GM12878 (cell line): ENCODE measurements around the gene MYO7B. TPM values are rescaled to one million over a fixed set of nuclear protein-coding genes. Genes with fewer than 3 reads are reported as not detected.

Source experiments
- BHLHE40 ChIP-seq, 2 experiments: fragments of 450-650 bp in 1 of 2; IDR thresholded peaks; 2 replicates each; pipeline ENCODE4 v1.6.1; 2011 to 2017; ENCODE audit warnings: low read depth in 2 of 2, borderline replicate concordance in 1 of 2, improper control_type of control experiment in 1 of 2, low read length in 1 of 2, mild to moderate bottlenecking in 1 of 2
- BRCA1 ChIP-seq: IDR thresholded peaks from 2 replicates; pipeline ENCODE4 v1.6.1; 2011; ENCODE audit warnings: low read depth, low read length, improper control_type of control experiment
- FOXK2 ChIP-seq: fragments of 450-650 bp; IDR thresholded peaks from 2 replicates; pipeline ENCODE4 v1.6.1; 2017; ENCODE audit warnings: mild to moderate bottlenecking, moderate library complexity
- JUNB ChIP-seq: IDR thresholded peaks from 2 replicates; pipeline ENCODE4 v1.6.1; 2016; ENCODE audit warnings: antibody characterized with exemption, mild to moderate bottlenecking
- PML ChIP-seq: IDR thresholded peaks from 2 replicates; pipeline ENCODE4 v1.6.1; 2012; ENCODE audit warnings: low read length, inconsistent platforms
- RUNX3 ChIP-seq: IDR thresholded peaks from 2 replicates; pipeline ENCODE4 v1.6.1; 2012; ENCODE audit warnings: low read length, inconsistent platforms
- SMAD1 ChIP-seq: fragments of 450-650 bp; IDR thresholded peaks from 2 replicates; pipeline ENCODE4 v1.6.1; 2018; ENCODE audit warnings: mild to moderate bottlenecking, low read depth; ENCODE audit not compliant: partially characterized antibody
- SMARCA5 ChIP-seq: fragments of 450-650 bp; IDR thresholded peaks from 2 replicates; pipeline ENCODE4 v1.6.1; 2017; ENCODE audit warnings: mild to moderate bottlenecking
- SPI1 ChIP-seq: IDR thresholded peaks from 2 replicates; pipeline ENCODE4 v1.6.1; 2011; ENCODE audit warnings: low read depth, mild to moderate bottlenecking, low read length, moderate library complexity, borderline replicate concordance; ENCODE audit not compliant: insufficient read depth
- SREBF2 ChIP-seq: IDR thresholded peaks from 2 replicates; pipeline ENCODE4 v1.6.1; 2012; ENCODE audit warnings: mild to moderate bottlenecking, low read length
- TCF7 ChIP-seq: IDR thresholded peaks from 2 replicates; pipeline ENCODE4 v1.6.1; 2014; ENCODE audit warnings: antibody characterized with exemption, borderline replicate concordance
- YBX1 ChIP-seq: fragments of 450-650 bp; IDR thresholded peaks from 2 replicates; pipeline ENCODE4 v1.6.1; 2016; ENCODE audit warnings: antibody characterized with exemption
- ZNF687 ChIP-seq: fragments of 450-650 bp; IDR thresholded peaks from 2 replicates; pipeline ENCODE4 v1.6.1; 2017; ENCODE audit warnings: mild to moderate bottlenecking, moderate library complexity
- polyA plus RNA-seq, 11 experiments: library from polyadenylated mRNA; depleted of rRNA in 4 of 11; unstranded in 6 of 11; stranded (reverse) in 5 of 11; fragments of >200 nt; fragmentation: Nextera tagmentation in 4 of 11; fragmentation: Illumina TruSeq in 1 of 11; extraction: Ambion mirVana in 4 of 11; extraction: Trizol in 1 of 11; gene quantifications; 1 replicate in 1 of 11; 2 replicates in 10 of 11; pipeline versions ENCODE4 v1.2.1 to v1.2.3, GENCODE V29; 2011 to 2016; ENCODE audit warnings: inconsistent platforms in 2 of 11, missing spikeins in 2 of 11, low read depth in 1 of 11
- total RNA-seq, 4 experiments: library from RNA; depleted of rRNA in 3 of 4; stranded (reverse); fragments of >200 nt in 3 of 4; fragmentation: Illumina TruSeq in 1 of 4; extraction: Trizol in 1 of 4; gene quantifications; 2 replicates each; pipeline versions ENCODE4 v1.2.1 to v1.2.3, GENCODE V29; 2013 to 2021
- TF ChIP-seq, protein P1 (sequence below): fragments of 450-650 bp; IDR thresholded peaks from 2 replicates; pipeline ENCODE4 v1.6.1; 2017; ENCODE audit warnings: borderline replicate concordance

The MYO7B gene
- total and polyA plus RNA-seq, 10 of the 15 experiments (the other 5 are each of a cell fraction or from before 2014, with no cell fraction given), result 0.08 to 4.8 (median 1.2) TPM

GRCh38 chr2:127632592-127633489 lies 97.4 kb downstream of the MYO7B start (continued):
- no peak for TF ChIP-seq TCF7
- TF ChIP-seq PML, result no peak
- peak; percentile 37 for TF ChIP-seq RUNX3
- no peak for TF ChIP-seq YBX1
- no peak for TF ChIP-seq FOXK2
- no peak for TF ChIP-seq SMARCA5
- no peak for TF ChIP-seq BRCA1
- TF ChIP-seq, protein P1, sequence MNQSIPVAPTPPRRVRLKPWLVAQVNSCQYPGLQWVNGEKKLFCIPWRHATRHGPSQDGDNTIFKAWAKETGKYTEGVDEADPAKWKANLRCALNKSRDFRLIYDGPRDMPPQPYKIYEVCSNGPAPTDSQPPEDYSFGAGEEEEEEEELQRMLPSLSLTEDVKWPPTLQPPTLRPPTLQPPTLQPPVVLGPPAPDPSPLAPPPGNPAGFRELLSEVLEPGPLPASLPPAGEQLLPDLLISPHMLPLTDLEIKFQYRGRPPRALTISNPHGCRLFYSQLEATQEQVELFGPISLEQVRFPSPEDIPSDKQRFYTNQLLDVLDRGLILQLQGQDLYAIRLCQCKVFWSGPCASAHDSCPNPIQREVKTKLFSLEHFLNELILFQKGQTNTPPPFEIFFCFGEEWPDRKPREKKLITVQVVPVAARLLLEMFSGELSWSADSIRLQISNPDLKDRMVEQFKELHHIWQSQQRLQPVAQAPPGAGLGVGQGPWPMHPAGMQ, result no peak
- TF ChIP-seq SMAD1, result no peak
- no peak for TF ChIP-seq ZNF687
- no peak for TF ChIP-seq SPI1
- peak in 1 of 2 experiments; percentile 57; a peak in 1 of 4 replicates for TF ChIP-seq BHLHE40 (IDR thresholded peaks at IDR 0.05; ENCODE audit: borderline replicate concordance in 1 of 2, low read depth in 2 of 2, low read length in 1 of 2)
- TF ChIP-seq JUNB, result no peak
- no peak for TF ChIP-seq SREBF2
